Tibial nerve (tissue), 4 donors: Measurements from ENCODE around the gene KRT80.

Experiments used
- EP300 ChIP-seq, 2 donors: sonication (generic); formaldehyde crosslinking; IDR thresholded peaks; one replicate each; pipeline ENCODE4 v1.6.1; 2017; ENCODE audit warnings: antibody characterized with exemption in 2 of 2, mild to moderate bottlenecking in 1 of 2
- POLR2A ChIP-seq, 2 donors: fragments of 450-650 bp; IDR thresholded peaks; one replicate each; pipeline ENCODE4 v1.6.1; 2017; ENCODE audit warnings: antibody characterized with exemption in 2 of 2, mild to moderate bottlenecking in 2 of 2, moderate library complexity in 2 of 2
- TF ChIP-seq, protein P1 (sequence below), 5 experiments: fragments of 200-600 bp in 3 of 5; fragments of 450-650 bp in 2 of 5; sonication (generic) in 3 of 5; IDR thresholded peaks; one replicate each; pipeline ENCODE4 v1.5.1; 2016 to 2019; ENCODE audit warnings: antibody characterized with exemption in 5 of 5, mild to moderate bottlenecking in 3 of 5, moderate library complexity in 2 of 5

DNA sequence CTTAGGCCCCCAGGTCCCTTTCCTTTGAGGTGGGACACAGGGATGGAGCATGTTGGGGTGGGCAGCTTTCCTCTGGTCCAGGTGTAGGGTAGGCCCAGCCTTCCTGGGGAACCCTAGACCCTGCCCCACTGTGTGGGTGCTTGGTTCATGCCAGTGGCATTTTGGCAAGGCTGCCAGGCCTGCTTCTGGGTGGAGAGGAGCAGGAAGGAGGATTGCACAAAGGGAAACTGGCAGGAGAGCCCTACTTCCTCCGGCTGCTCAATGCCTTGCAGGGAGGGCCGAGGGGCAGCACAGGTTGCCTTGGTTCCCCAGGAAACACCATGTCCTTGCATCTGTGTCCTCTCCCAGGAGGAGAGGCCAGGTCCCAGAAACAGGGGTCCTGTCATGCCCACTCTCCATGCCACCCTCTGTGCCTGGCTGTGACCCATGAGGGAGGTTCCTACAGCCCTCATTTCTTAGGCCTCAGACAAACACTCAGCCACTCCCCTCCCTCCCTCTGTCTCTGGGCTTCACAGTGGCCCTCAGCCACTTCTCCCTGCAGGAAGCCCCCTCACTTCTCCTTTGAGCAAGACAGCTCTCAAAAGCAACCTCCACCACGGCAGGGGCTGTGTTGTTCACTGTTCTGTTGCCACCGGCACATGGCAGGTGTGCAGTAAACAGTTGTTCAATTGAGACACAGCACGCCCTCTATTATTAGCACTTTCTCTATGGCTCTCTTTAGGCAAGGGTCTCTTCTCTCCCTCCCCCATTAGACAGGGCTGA is 6.8 kb upstream of the KRT80 start:
- TF ChIP-seq, protein P1, sequence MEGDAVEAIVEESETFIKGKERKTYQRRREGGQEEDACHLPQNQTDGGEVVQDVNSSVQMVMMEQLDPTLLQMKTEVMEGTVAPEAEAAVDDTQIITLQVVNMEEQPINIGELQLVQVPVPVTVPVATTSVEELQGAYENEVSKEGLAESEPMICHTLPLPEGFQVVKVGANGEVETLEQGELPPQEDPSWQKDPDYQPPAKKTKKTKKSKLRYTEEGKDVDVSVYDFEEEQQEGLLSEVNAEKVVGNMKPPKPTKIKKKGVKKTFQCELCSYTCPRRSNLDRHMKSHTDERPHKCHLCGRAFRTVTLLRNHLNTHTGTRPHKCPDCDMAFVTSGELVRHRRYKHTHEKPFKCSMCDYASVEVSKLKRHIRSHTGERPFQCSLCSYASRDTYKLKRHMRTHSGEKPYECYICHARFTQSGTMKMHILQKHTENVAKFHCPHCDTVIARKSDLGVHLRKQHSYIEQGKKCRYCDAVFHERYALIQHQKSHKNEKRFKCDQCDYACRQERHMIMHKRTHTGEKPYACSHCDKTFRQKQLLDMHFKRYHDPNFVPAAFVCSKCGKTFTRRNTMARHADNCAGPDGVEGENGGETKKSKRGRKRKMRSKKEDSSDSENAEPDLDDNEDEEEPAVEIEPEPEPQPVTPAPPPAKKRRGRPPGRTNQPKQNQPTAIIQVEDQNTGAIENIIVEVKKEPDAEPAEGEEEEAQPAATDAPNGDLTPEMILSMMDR (IDR thresholded peaks at IDR 0.05), result no peak
- TF ChIP-seq POLR2A (IDR thresholded peaks at IDR 0.05) (no peak), EP300 (IDR thresholded peaks at IDR 0.05) (no peak)
